Mammary epithelial cell (primary cell): ENCODE data around the gene SYT11.

Source experiments
- EZH2 ChIP-seq: IDR thresholded peaks from 2 replicates; pipeline ENCODE4 v1.6.1; 2012; ENCODE audit warnings: low read length, inconsistent platforms, borderline replicate concordance
- TF ChIP-seq, protein P1 (sequence below), 2 donors: IDR thresholded peaks in 1 of 2; conservative IDR thresholded peaks in 1 of 2; 2 replicates each; pipeline ENCODE4 v1.5.1; 2011 to 2012; ENCODE audit warnings: inconsistent platforms in 2 of 2, low read length in 2 of 2, mild to moderate bottlenecking in 2 of 2, control low read depth in 1 of 2, low read depth in 1 of 2; ENCODE audit not compliant: insufficient read depth in 1 of 2; ENCODE audit errors: extremely low read depth in 1 of 2

GRCh38 chr1:155893389-155894142 is 34.2 kb downstream of the SYT11 start:
- TF ChIP-seq, protein P1, sequence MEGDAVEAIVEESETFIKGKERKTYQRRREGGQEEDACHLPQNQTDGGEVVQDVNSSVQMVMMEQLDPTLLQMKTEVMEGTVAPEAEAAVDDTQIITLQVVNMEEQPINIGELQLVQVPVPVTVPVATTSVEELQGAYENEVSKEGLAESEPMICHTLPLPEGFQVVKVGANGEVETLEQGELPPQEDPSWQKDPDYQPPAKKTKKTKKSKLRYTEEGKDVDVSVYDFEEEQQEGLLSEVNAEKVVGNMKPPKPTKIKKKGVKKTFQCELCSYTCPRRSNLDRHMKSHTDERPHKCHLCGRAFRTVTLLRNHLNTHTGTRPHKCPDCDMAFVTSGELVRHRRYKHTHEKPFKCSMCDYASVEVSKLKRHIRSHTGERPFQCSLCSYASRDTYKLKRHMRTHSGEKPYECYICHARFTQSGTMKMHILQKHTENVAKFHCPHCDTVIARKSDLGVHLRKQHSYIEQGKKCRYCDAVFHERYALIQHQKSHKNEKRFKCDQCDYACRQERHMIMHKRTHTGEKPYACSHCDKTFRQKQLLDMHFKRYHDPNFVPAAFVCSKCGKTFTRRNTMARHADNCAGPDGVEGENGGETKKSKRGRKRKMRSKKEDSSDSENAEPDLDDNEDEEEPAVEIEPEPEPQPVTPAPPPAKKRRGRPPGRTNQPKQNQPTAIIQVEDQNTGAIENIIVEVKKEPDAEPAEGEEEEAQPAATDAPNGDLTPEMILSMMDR (conservative IDR thresholded peaks at IDR 0.05 in 1 of 2, IDR thresholded peaks at IDR 0.05 in 1 of 2; ENCODE audit: extremely low read depth in 1 of 2, insufficient read depth in 1 of 2, low read depth in 1 of 2, low read length in 2 of 2) = no peak
- TF ChIP-seq EZH2 = no peak
